ENCODE data around the gene TMEM229B. TPM values are rescaled to one million over a fixed set of nuclear protein-coding genes. Genes with fewer than 3 reads are reported as not detected.

Gene TMEM229B
- total and polyA plus RNA-seq, 4 donors: 0.40 to 2.0 (median 1.6) TPM

- no peak for DNase-seq (ENCODE audit: low spot score)
- H3K9ac ChIP-seq (ENCODE audit: low read depth in 1 of 2, low read length in 2 of 2): no peak overlapping the region
- TF ChIP-seq EGR1 (IDR thresholded peaks at IDR 0.05; ENCODE audit: low read depth in 2 of 2) (no peak), RXRA (IDR thresholded peaks at IDR 0.05) (no peak), JUND (IDR thresholded peaks at IDR 0.05) (no peak), REST (IDR thresholded peaks at IDR 0.05) (no peak), HNF4A (conservative IDR thresholded peaks at IDR 0.05) (no peak), NR2F2 (IDR thresholded peaks at IDR 0.05) (no peak), MAX (IDR thresholded peaks at IDR 0.05) (no peak)
- H3K36me3 ChIP-seq (ENCODE audit: control insufficient read depth in 4 of 4, insufficient read depth in 3 of 4, low read depth in 1 of 4, low read length in 3 of 4): no peaks in the 10 kb centered on the region
- H3K27ac ChIP-seq (ENCODE audit: low read depth in 1 of 2, low read length in 2 of 2): no peak overlapping the region
- H3K4me1 ChIP-seq (ENCODE audit: control insufficient read depth in 4 of 4, insufficient read depth in 4 of 4, low read length in 3 of 4): peaks cover 0 to 5% (median 2%) of the 10 kb centered on the region in 4 donors
- 77% methylated on average over 2 of the region's 2 CpGs for WGBS
- no peak overlapping the region for H3K4me3 ChIP-seq (ENCODE audit: low read depth in 1 of 3, low read length in 3 of 3)
- no peaks in the 10 kb centered on the region for H3K27me3 ChIP-seq (ENCODE audit: control insufficient read depth in 4 of 4, insufficient read depth in 4 of 4, low read length in 3 of 4)
- H3K9me3 ChIP-seq (ENCODE audit: control insufficient read depth in 4 of 4, low read length in 3 of 4): no peaks in the 10 kb centered on the region
Observed at GRCh38 chr14:67510121-67510520, 21.6 kb upstream of the TMEM229B start.

GRCh38 chr14:67508956-67509355 is 20.4 kb upstream of the TMEM229B start:
- WGBS: 48% methylated on average over 3 of the region's 3 CpGs
- H3K36me3 ChIP-seq (ENCODE audit: control insufficient read depth in 4 of 4, insufficient read depth in 3 of 4, low read depth in 1 of 4, low read length in 3 of 4): no peaks in the 10 kb centered on the region
- no peak overlapping the region for H3K9ac ChIP-seq (ENCODE audit: low read depth in 1 of 2, low read length in 2 of 2)
- TF ChIP-seq RXRA (IDR thresholded peaks at IDR 0.05) (no peak), YY1 (IDR thresholded peaks at IDR 0.05) (no peak), REST (IDR thresholded peaks at IDR 0.05) (no peak), SP1 (IDR thresholded peaks at IDR 0.05) (no peak), HNF4A (conservative IDR thresholded peaks at IDR 0.05) (no peak), GABPA (IDR thresholded peaks at IDR 0.05 in 1 of 2, conservative IDR thresholded peaks at IDR 0.05 in 1 of 2) (no peak), ZBTB33 (IDR thresholded peaks at IDR 0.05) (no peak), JUND (IDR thresholded peaks at IDR 0.05) (no peak), NR2F2 (IDR thresholded peaks at IDR 0.05) (no peak), HNF4G (IDR thresholded peaks at IDR 0.05) (no peak), FOXA2 (IDR thresholded peaks at IDR 0.05) (no peak), MAX (IDR thresholded peaks at IDR 0.05) (no peak), CTCF (IDR thresholded peaks at IDR 0.05; ENCODE audit: low read depth, low read length, missing input control) (no peak), ATF3 (IDR thresholded peaks at IDR 0.05) (no peak), EGR1 (IDR thresholded peaks at IDR 0.05; ENCODE audit: low read depth in 2 of 2) (no peak), RAD21 (IDR thresholded peaks at IDR 0.05) (no peak), TAF1 (conservative IDR thresholded peaks at IDR 0.05) (no peak), FOXA1 (IDR thresholded peaks at IDR 0.05) (no peak)
- no peak for DNase-seq (ENCODE audit: low spot score)
- no peaks in the 10 kb centered on the region for H3K27me3 ChIP-seq (ENCODE audit: control insufficient read depth in 4 of 4, insufficient read depth in 4 of 4, low read length in 3 of 4)
- no peaks in the 10 kb centered on the region for H3K4me1 ChIP-seq (ENCODE audit: control insufficient read depth in 4 of 4, insufficient read depth in 4 of 4, low read length in 3 of 4)
- H3K4me3 ChIP-seq (ENCODE audit: low read depth in 1 of 3, low read length in 3 of 3): no peak overlapping the region
- no peaks in the 10 kb centered on the region for H3K9me3 ChIP-seq (ENCODE audit: control insufficient read depth in 4 of 4, low read length in 3 of 4)
- no peak overlapping the region for H3K27ac ChIP-seq (ENCODE audit: low read depth in 1 of 2, low read length in 2 of 2)

All from liver (tissue), 9 donors.